ENCODE results near the gene FAM78A. TPM values are rescaled to one million over a fixed set of nuclear protein-coding genes. Genes with fewer than 3 reads are reported as not detected.

The FAM78A gene
- total RNA-seq, 1 donor = 0.36 TPM

DNA sequence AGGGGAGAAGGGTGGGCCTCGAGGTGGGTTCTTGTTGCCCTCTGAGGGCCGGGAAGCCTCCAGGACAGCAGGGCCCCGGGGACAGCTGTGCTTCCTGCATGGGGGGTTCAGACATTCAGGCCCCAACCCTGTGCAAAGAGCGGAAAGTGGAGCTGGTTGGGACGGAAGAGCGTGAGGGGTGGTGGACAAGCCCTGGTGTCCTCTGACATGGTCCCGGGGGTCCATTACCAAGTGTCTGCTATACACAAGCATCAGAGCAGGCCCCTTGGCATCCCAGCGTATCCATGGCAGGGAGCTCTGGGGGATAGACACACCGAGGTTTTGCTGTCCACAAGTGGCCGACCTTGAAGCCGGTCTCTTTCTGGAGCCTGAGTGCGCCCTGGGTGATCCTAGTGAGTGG lies 22.5 kb upstream of the FAM78A start:
- Histone ChIP-seq H3K4me1 (ENCODE audit: insufficient read depth, low read length) (peaks cover 2% of the 10 kb centered on the region), H3K9me3 (ENCODE audit: low read depth, low read length) (no peaks in the 10 kb centered on the region), H3K36me3 (ENCODE audit: insufficient read depth, low read length) (peaks cover 7% of the 10 kb centered on the region), H3K4me2 (ENCODE audit: insufficient read depth, low read length) (no peak overlapping the region), H4K20me1 (ENCODE audit: insufficient read depth, low read length) (peaks cover 24% of the 10 kb centered on the region), H2AFZ (ENCODE audit: low read length) (no peak overlapping the region), H3K4me3 (ENCODE audit: insufficient read depth, low read length) (no peak overlapping the region), H3K27me3 (ENCODE audit: insufficient read depth, low read length) (no peaks in the 10 kb centered on the region), H3K27ac (ENCODE audit: low read depth, low read length) (no peak overlapping the region), H3K79me2 (ENCODE audit: insufficient read depth, low read length) (peaks cover 2% of the 10 kb centered on the region)
- TF ChIP-seq, protein P1, sequence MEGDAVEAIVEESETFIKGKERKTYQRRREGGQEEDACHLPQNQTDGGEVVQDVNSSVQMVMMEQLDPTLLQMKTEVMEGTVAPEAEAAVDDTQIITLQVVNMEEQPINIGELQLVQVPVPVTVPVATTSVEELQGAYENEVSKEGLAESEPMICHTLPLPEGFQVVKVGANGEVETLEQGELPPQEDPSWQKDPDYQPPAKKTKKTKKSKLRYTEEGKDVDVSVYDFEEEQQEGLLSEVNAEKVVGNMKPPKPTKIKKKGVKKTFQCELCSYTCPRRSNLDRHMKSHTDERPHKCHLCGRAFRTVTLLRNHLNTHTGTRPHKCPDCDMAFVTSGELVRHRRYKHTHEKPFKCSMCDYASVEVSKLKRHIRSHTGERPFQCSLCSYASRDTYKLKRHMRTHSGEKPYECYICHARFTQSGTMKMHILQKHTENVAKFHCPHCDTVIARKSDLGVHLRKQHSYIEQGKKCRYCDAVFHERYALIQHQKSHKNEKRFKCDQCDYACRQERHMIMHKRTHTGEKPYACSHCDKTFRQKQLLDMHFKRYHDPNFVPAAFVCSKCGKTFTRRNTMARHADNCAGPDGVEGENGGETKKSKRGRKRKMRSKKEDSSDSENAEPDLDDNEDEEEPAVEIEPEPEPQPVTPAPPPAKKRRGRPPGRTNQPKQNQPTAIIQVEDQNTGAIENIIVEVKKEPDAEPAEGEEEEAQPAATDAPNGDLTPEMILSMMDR (IDR thresholded peaks at IDR 0.05; ENCODE audit: extremely low read depth, low read depth, low read length) = no peak
- peak; percentile 85 for DNase-seq (ENCODE audit: insufficient read length, low spot score, missing footprints)

DNA sequence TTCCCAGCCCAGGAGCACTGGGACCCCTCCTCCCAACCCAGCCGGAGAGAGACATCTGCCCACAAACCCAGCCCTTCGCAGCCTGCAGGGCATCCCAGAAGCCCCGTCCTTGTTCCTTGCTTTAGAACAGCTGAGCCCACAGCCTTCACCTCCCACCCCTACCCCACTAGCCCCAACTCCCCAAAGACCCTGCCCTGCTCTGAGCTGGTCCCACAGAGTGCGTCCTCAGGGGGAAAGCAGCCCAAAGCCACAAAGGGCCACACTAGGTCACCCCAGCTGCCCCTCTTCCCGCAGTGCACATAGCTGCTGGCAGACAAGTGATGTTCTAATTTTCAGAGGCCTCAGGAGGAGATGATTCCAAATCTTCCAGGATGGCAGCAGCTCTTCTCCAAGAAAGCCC lies 22.0 kb upstream of the FAM78A start:
- no peak overlapping the region for H3K4me2 ChIP-seq (ENCODE audit: insufficient read depth, low read length)
- H3K36me3 ChIP-seq (ENCODE audit: insufficient read depth, low read length) = peaks cover 7% of the 10 kb centered on the region
- TF ChIP-seq, protein P1 (IDR thresholded peaks at IDR 0.05; ENCODE audit: extremely low read depth, low read depth, low read length) = no peak
- H3K79me2 ChIP-seq (ENCODE audit: insufficient read depth, low read length) = peaks cover 4% of the 10 kb centered on the region
- peaks cover 2% of the 10 kb centered on the region for H3K4me1 ChIP-seq (ENCODE audit: insufficient read depth, low read length)
- no peak for DNase-seq (ENCODE audit: insufficient read length, low spot score, missing footprints)
- H3K9me3 ChIP-seq (ENCODE audit: low read depth, low read length) = no peaks in the 10 kb centered on the region
- H3K27me3 ChIP-seq (ENCODE audit: insufficient read depth, low read length) = no peaks in the 10 kb centered on the region
- no peak overlapping the region for H2AFZ ChIP-seq (ENCODE audit: low read length)
- H3K27ac ChIP-seq (ENCODE audit: low read depth, low read length) = no peak overlapping the region
- H4K20me1 ChIP-seq (ENCODE audit: insufficient read depth, low read length) = peaks cover 23% of the 10 kb centered on the region
- H3K4me3 ChIP-seq (ENCODE audit: insufficient read depth, low read length) = no peak overlapping the region

GRCh38 chr9:131297903-131298302 lies 21.6 kb upstream of the FAM78A start:
- peaks cover 8% of the 10 kb centered on the region for H3K79me2 ChIP-seq (ENCODE audit: insufficient read depth, low read length)
- H3K4me1 ChIP-seq (ENCODE audit: insufficient read depth, low read length) = peaks cover 2% of the 10 kb centered on the region
- TF ChIP-seq, protein P1 (IDR thresholded peaks at IDR 0.05; ENCODE audit: extremely low read depth, low read depth, low read length) = no peak
- H4K20me1 ChIP-seq (ENCODE audit: insufficient read depth, low read length) = peaks cover 26% of the 10 kb centered on the region
- H3K27me3 ChIP-seq (ENCODE audit: insufficient read depth, low read length) = no peaks in the 10 kb centered on the region
- H3K4me3 ChIP-seq (ENCODE audit: insufficient read depth, low read length) = no peak overlapping the region
- no peak overlapping the region for H2AFZ ChIP-seq (ENCODE audit: low read length)
- H3K9me3 ChIP-seq (ENCODE audit: low read depth, low read length) = no peaks in the 10 kb centered on the region
- H3K4me2 ChIP-seq (ENCODE audit: insufficient read depth, low read length) = no peak overlapping the region
- peak; percentile 73 for DNase-seq (ENCODE audit: insufficient read length, low spot score, missing footprints)
- no peak overlapping the region for H3K27ac ChIP-seq (ENCODE audit: low read depth, low read length)
- peaks cover 7% of the 10 kb centered on the region for H3K36me3 ChIP-seq (ENCODE audit: insufficient read depth, low read length)

DNA sequence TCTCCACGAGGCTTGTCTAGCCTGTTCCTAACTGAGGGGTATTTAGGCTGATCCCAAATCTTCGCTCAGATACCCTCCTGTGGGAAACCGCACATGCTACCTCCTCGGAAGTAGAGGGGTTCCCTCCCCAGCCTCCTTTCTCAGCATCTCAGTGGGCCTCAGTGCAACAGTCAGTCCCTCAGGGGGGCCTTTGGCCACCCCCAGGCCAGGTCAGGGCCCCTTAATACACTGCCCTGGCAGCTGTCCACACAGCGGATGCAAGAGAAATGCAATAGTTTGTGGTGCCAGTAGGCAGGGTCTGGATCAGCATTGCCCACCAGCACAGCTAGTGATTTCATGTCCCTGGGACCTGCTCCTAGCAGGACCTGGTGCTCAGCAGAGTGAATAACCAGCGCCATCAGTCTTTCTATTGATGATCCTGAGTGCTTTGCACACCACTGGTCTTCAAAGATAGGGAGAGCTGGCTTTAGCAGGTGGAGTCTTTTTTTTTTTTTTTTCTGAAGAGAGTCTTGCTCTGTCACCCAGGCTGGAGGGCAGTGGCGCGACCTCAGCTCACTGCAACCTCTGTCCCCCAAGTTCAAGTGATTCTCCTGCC lies 20.7 kb upstream of the FAM78A start:
- Histone ChIP-seq H3K9me3 (ENCODE audit: low read depth, low read length) (no peaks in the 10 kb centered on the region), H3K36me3 (ENCODE audit: insufficient read depth, low read length) (peaks cover 13% of the 10 kb centered on the region), H2AFZ (ENCODE audit: low read length) (no peak overlapping the region), H3K4me1 (ENCODE audit: insufficient read depth, low read length) (peaks cover 2% of the 10 kb centered on the region), H3K27ac (ENCODE audit: low read depth, low read length) (no peak overlapping the region), H3K4me3 (ENCODE audit: insufficient read depth, low read length) (no peak overlapping the region), H3K79me2 (ENCODE audit: insufficient read depth, low read length) (peaks cover 17% of the 10 kb centered on the region), H3K4me2 (ENCODE audit: insufficient read depth, low read length) (no peak overlapping the region), H4K20me1 (ENCODE audit: insufficient read depth, low read length) (peaks cover 32% of the 10 kb centered on the region), H3K27me3 (ENCODE audit: insufficient read depth, low read length) (no peaks in the 10 kb centered on the region)
- peak; percentile 52 for DNase-seq (ENCODE audit: insufficient read length, low spot score, missing footprints)
- TF ChIP-seq, protein P1 (IDR thresholded peaks at IDR 0.05; ENCODE audit: extremely low read depth, low read depth, low read length) = no peak

Measured in osteoblast (primary cell).